ENCODE data around the gene GSKIP. TPM values are rescaled to one million over a fixed set of nuclear protein-coding genes. Genes with fewer than 3 reads are reported as not detected.

GSKIP gene
- total and polyA plus RNA-seq, 2 donors (not counting 1 experiment from before 2014, with no cell fraction given): 30.2 to 45.5 TPM

DNA sequence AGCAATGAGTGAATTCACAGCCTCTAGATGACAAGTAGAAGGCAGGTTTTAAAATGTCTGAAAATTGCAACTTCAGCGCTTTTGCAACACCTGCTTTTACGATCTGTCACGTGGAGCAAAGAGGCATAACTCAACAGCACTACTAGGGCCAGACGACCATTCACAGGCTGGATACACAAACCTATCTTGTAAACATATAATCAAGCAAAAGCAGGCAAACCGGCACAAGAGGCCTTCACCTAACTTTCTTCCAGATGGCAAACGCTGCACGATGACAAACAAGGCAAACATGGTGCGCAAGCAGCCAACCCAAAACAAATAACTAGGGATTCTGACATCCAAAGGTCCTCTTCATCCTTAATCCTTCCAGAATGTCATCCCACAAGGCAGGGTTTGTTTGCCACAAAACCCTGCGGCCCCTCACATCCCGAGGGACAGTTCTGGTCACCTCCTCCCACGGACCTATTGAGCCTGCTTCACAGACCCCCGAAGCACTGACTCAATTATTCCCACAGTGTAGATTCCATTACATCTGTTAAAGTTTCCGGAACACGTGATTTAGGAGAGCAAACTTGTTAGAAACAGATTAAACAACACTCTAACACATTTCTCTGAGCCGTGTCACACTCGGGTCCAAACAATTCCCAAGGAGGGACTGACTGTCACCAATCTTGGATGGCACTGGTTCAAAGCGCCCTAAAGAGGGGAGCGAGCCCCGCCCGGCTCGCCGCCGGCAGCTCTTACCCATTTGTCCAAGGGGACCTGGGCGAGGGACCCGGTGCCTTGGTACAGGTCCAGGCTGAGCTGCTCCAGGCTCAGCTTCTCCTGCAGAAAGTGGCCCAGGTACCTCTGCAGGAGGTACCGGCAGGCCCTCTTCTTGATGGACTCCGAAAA lies 1.0 kb upstream of the GSKIP start:
- H4K20me1 ChIP-seq (ENCODE audit: control insufficient read depth, extremely low read depth, insufficient read depth, low read length): no peaks in the 10 kb centered on the region

GRCh38 chr14:96363751-96364336 lies 518 bp downstream of the GSKIP start:
- Histone ChIP-seq H3K36me3 (ENCODE audit: control insufficient read depth, insufficient read depth, low read length) (no peaks in the 10 kb centered on the region), H3K27ac (ENCODE audit: insufficient read depth, low read length) (peak overlapping the region; percentile 71), H3K4me2 (ENCODE audit: extremely low read depth, insufficient read depth, low read length) (peak overlapping the region; percentile 95), H3K9me3 (ENCODE audit: control insufficient read depth, insufficient read depth, low read depth, low read length) (no peaks in the 10 kb centered on the region), H4K20me1 (ENCODE audit: control insufficient read depth, extremely low read depth, insufficient read depth, low read length) (no peaks in the 10 kb centered on the region), H3K4me3 (replicated peaks in 1 of 4; ENCODE audit: control extremely low read depth in 1 of 4, insufficient read depth in 1 of 4, low read depth in 3 of 4, low read length in 4 of 4) (peak overlapping the region; percentile 73 to 95 (median 82)), H3K9ac (ENCODE audit: insufficient read depth, low read length) (peak overlapping the region; percentile 91), H3K79me2 (ENCODE audit: control insufficient read depth, insufficient read depth, low read length) (peaks cover 48% of the 10 kb centered on the region), H2AFZ (ENCODE audit: low read length) (peak overlapping the region; percentile 68), H3K27me3 (ENCODE audit: control insufficient read depth, insufficient read depth, low read length) (no peaks in the 10 kb centered on the region), H3K4me1 (ENCODE audit: control insufficient read depth, extremely low read depth, insufficient read depth, low read length) (no peaks in the 10 kb centered on the region)
- DNase-seq (ENCODE audit: low read depth in 2 of 2): peak; percentile 55 to 57
- TF ChIP-seq CTCF (conservative IDR thresholded peaks at IDR 0.05 in 1 of 2, IDR thresholded peaks at IDR 0.05 in 1 of 2; ENCODE audit: low read depth in 1 of 2, low read length in 2 of 2) (no peak), EZH2 (IDR thresholded peaks at IDR 0.05; ENCODE audit: low read length, missing control alignments) (no peak)

More for the DNA sequence above, 1.0 kb upstream of the GSKIP start:
- Histone ChIP-seq H3K9me3 (ENCODE audit: control insufficient read depth, insufficient read depth, low read depth, low read length) (no peaks in the 10 kb centered on the region), H3K27me3 (ENCODE audit: control insufficient read depth, insufficient read depth, low read length) (no peaks in the 10 kb centered on the region), H2AFZ (ENCODE audit: low read length) (peak overlapping the region; percentile 80), H3K4me1 (ENCODE audit: control insufficient read depth, extremely low read depth, insufficient read depth, low read length) (no peaks in the 10 kb centered on the region), H3K27ac (ENCODE audit: insufficient read depth, low read length) (peak overlapping the region; percentile 87), H3K4me2 (ENCODE audit: extremely low read depth, insufficient read depth, low read length) (peak overlapping the region; percentile 76), H3K4me3 (replicated peaks in 1 of 4; ENCODE audit: control extremely low read depth in 1 of 4, insufficient read depth in 1 of 4, low read depth in 3 of 4, low read length in 4 of 4) (peak overlapping the region; percentile 75 to 95 (median 82)), H3K9ac (ENCODE audit: insufficient read depth, low read length) (peak overlapping the region; percentile 91), H3K79me2 (ENCODE audit: control insufficient read depth, insufficient read depth, low read length) (peaks cover 49% of the 10 kb centered on the region), H3K36me3 (ENCODE audit: control insufficient read depth, insufficient read depth, low read length) (no peaks in the 10 kb centered on the region)
- TF ChIP-seq CTCF (conservative IDR thresholded peaks at IDR 0.05 in 1 of 2, IDR thresholded peaks at IDR 0.05 in 1 of 2; ENCODE audit: low read depth in 1 of 2, low read length in 2 of 2): no peak
- peak; percentile 37 to 38 for DNase-seq (ENCODE audit: low read depth in 2 of 2)

GRCh38 chr14:96364962-96365361 lies 1.6 kb downstream of the GSKIP start:
- H2AFZ ChIP-seq (ENCODE audit: low read length): no peak overlapping the region
- H3K9ac ChIP-seq (ENCODE audit: insufficient read depth, low read length): no peak overlapping the region
- H3K27ac ChIP-seq (ENCODE audit: insufficient read depth, low read length): no peak overlapping the region
- no peak for DNase-seq (ENCODE audit: low read depth in 2 of 2)
- no peak for TF ChIP-seq CTCF (conservative IDR thresholded peaks at IDR 0.05 in 1 of 2, IDR thresholded peaks at IDR 0.05 in 1 of 2; ENCODE audit: low read depth in 1 of 2, low read length in 2 of 2)
- no peak for TF ChIP-seq EZH2 (IDR thresholded peaks at IDR 0.05; ENCODE audit: low read length, missing control alignments)
- no peaks in the 10 kb centered on the region for H3K27me3 ChIP-seq (ENCODE audit: control insufficient read depth, insufficient read depth, low read length)
- peak overlapping the region; percentile 95 for H3K4me2 ChIP-seq (ENCODE audit: extremely low read depth, insufficient read depth, low read length)
- no peaks in the 10 kb centered on the region for H3K4me1 ChIP-seq (ENCODE audit: control insufficient read depth, extremely low read depth, insufficient read depth, low read length)
- peak overlapping the region in 2 of 4 experiments; percentile 73 to 95 for H3K4me3 ChIP-seq (replicated peaks in 1 of 4; ENCODE audit: control extremely low read depth in 1 of 4, insufficient read depth in 1 of 4, low read depth in 3 of 4, low read length in 4 of 4)
- peaks cover 46% of the 10 kb centered on the region for H3K79me2 ChIP-seq (ENCODE audit: control insufficient read depth, insufficient read depth, low read length)
- no peaks in the 10 kb centered on the region for H3K9me3 ChIP-seq (ENCODE audit: control insufficient read depth, insufficient read depth, low read depth, low read length)
- H4K20me1 ChIP-seq (ENCODE audit: control insufficient read depth, extremely low read depth, insufficient read depth, low read length): no peaks in the 10 kb centered on the region
- no peaks in the 10 kb centered on the region for H3K36me3 ChIP-seq (ENCODE audit: control insufficient read depth, insufficient read depth, low read length)

All from fibroblast of lung (primary cell).